Heart left ventricle (tissue), 16 donors: ENCODE measurements around the gene TUSC2. TPM values are rescaled to one million over a fixed set of nuclear protein-coding genes. Genes with fewer than 3 reads are reported as not detected.

ENCODE experiments used
- ATAC-seq, 4 donors: fragments of 200-7000 bp; cut with Tn5 transposase; one replicate each; pipeline ENCODE4 v1.9.1; 2020 to 2022; ENCODE audit warnings: moderate library complexity in 4 of 4, mild to moderate bottlenecking in 3 of 4, moderate number of reproducible peaks in 1 of 4
- DNase-seq, 5 donors: peaks; one replicate each; pipeline ENCODE4 v3.0.0-alpha.2; 2020
- H3K27ac ChIP-seq, 12 donors: fragments of 200-600 bp; sonication (generic) in 4 of 12; one replicate each; pipeline versions ENCODE4 v1.5.0 to v1.8.0; 2016 to 2022; ENCODE audit warnings: mild to moderate bottlenecking in 2 of 12
- H3K27me3 ChIP-seq, 9 donors: fragments of 200-600 bp; sonication (generic) in 2 of 9; one replicate each; pipeline versions ENCODE4 v1.5.1 to v1.8.0; 2016 to 2022; ENCODE audit warnings: mild to moderate bottlenecking in 3 of 9
- H3K36me3 ChIP-seq, 9 donors: fragments of 200-600 bp; sonication (generic) in 2 of 9; one replicate each; pipeline versions ENCODE4 v1.5.0 to v1.8.0; 2018 to 2022; ENCODE audit warnings: mild to moderate bottlenecking in 2 of 9
- H3K4me1 ChIP-seq, 12 donors: fragments of 200-600 bp; sonication (generic) in 4 of 12; one replicate each; pipeline versions ENCODE4 v1.5.0 to v1.8.0; 2016 to 2022; ENCODE audit warnings: mild to moderate bottlenecking in 3 of 12
- H3K4me3 ChIP-seq, 12 donors: fragments of 200-600 bp; sonication (generic) in 4 of 12; one replicate each; pipeline versions ENCODE4 v1.5.0 to v1.8.0; 2017 to 2022; ENCODE audit warnings: mild to moderate bottlenecking in 9 of 12, moderate library complexity in 4 of 12
- H3K9me3 ChIP-seq, 12 donors: fragments of 200-600 bp; sonication (generic) in 4 of 12; one replicate each; pipeline versions ENCODE4 v1.5.0 to v1.8.0; 2016 to 2022; ENCODE audit warnings: mild to moderate bottlenecking in 1 of 12
- POLR2A ChIP-seq, 2 donors: fragments of 450-650 bp; IDR thresholded peaks; one replicate each; pipeline ENCODE4 v1.6.1; 2017; ENCODE audit warnings: antibody characterized with exemption in 2 of 2, mild to moderate bottlenecking in 2 of 2, moderate library complexity in 2 of 2
- WGBS, 4 donors: extraction: QIAGEN DNeasy Blood & Tissue Kit in 2 of 4; methylation state at CpG; one replicate each; pipeline versions ENCODE4 v1.1.5 to v1.1.7; 2013 to 2018; 5-methylcytosine and 5-hydroxymethylcytosine counted together
- intact Hi-C, 10 donors: fragments of 100-400 bp; cut with DNase I; formaldehyde crosslinking; loops; one replicate each; pipeline versions ENCODE4 v1.11.1 to v1.14.2; 2022
- polyA plus RNA-seq, 2 donors: library from polyadenylated mRNA; stranded (reverse); fragments of 200-250 nt; gene quantifications; one replicate each; pipeline ENCODE4 v1.2.3, GENCODE V29; 2013
- total RNA-seq, 9 donors: library from RNA; depleted of rRNA in 2 of 9; stranded (reverse); fragments of >200 nt in 2 of 9; fragmentation: NEBNext Ultra II Directional in 3 of 9; extraction: Animal tissue kit (Norgen Biotek cat#: 25700) in 3 of 9; gene quantifications; one replicate each; pipeline versions ENCODE4 v1.1.0 to v1.2.4, GENCODE V29; 2016 to 2023
- TF ChIP-seq, protein P1 (sequence below), 12 donors: fragments of 200-600 bp; sonication (generic) in 4 of 12; IDR thresholded peaks; one replicate each; pipeline versions ENCODE4 v1.5.0 to v1.8.0; 2018 to 2022; ENCODE audit warnings: antibody characterized with exemption in 12 of 12, mild to moderate bottlenecking in 5 of 12
- donor health status: ischemic (EF 13 %, LVEDD 7.1; RV severe dilation, severe dysfunction).
- donor health status: healthy with polysubstance abuse.
- donor health status: DM: no; HTN: yes; CAD: no.
- donor health status: DM: no; HTN: no; CAD: no.
- donor health status: ischemic (EF 25% LVEDD 6.9; RV normal size, moderate dysfunction).
- donor health status: ischemic (EF 25% LVEDD 5.7; RV mildly dilated, moderate dysfunction).
- donor health status: healthy.
- donor health status: DM: yes; HTN: yes; CAD: no.
- donor health status: ischemic (EF 35%, LVEDD 5.7; RV mildly dilated, moderate dysfunction).
- donor health status: nonischemic (EF 11% LVEDD 7.7; RV severe dilation, severe dysfunction).
- donor health status: DM: yes; HTN: yes; CAD: no.
- donor health status: PGD.
- donor health status: ischemic (EF 29% LVEDD 5.4; RV normal size, mild dysfunction).
- donor health status: nonischemic (EF 23%, LVEDD 6.1; RV moderate dilation, normal function).

TUSC2 gene
- total and polyA plus RNA-seq, 11 donors: 24.5 to 68.1 (median 29.0) TPM

DNA sequence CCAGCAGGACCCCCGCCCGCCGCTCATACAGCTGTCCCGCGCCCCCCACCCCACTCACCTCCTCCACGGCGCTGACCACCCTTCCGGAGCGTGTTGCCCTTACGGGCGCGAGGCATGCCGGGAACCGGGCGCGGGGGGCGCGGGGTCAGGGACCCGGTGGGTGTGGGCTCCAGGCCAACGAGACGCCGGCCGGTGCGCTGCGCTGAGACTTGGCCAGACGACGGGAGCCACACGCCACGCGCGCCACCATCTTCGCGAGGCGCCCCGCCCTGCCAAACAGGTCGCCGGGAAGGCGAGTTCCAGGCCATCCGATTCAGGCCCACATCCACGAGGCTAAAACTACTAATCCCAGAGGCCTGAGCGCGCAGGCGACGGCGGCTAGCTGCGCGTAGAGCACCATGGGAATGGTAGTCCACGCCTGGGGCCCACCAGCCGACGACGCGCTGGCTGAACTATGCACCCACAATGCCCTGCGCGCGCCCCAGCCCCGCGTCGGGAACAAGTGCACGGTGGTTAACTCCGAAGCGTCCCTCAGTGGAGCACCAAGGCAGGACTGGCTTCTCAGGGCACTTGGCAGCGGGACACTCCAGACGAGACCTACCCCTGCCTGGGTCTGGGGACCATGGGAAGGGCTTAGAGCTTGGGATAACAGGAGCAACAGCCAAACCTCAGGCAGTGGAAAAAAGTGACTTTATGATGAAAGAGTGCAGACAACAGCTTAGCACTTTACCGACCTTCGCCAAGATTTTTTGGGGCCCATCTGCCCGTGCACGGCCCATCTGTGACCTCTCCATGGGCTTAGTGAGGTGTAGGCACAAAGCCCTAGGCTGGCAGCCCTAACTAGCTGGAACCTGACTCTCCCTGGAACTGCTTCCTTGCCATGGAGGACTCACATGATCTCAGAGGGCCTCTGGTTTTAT lies 35.6 kb downstream of the TUSC2 start, which contains the start of gene IFRD2:
Gene IFRD2, minus strand, starts transcription at position 271 of the 920 bp plus-strand sequence. Its CDS starts 155 bp downstream, at position 116.
- WGBS, 4 donors: 1% methylated on average over 19 to 67 of the region's 67 CpGs
- H3K9me3 ChIP-seq: no peaks in the 10 kb centered on the region
- H3K27ac ChIP-seq: peak within 1 kb of the TSS; percentile 69 to 96 (median 90)
- intact Hi-C loops: loop anchor here in 2 of 10 donors (5.0 to 10.0 kb wide), 2 partner anchors 35 to 358 kb away; partner anchors contain the start of gene TUSC2 (in 1 of the 2)
- ATAC-seq (peak; percentile 94 to 97 (median 94)), DNase-seq (peak; percentile 98 to 99 (median 98))
- H3K36me3 ChIP-seq: peaks cover 3 to 37% (median 27%) of the 10 kb centered on the region in 9 donors
- peak within 1 kb of the TSS; percentile 69 to 99 (median 90) for H3K4me3 ChIP-seq
- TF ChIP-seq, protein P1, sequence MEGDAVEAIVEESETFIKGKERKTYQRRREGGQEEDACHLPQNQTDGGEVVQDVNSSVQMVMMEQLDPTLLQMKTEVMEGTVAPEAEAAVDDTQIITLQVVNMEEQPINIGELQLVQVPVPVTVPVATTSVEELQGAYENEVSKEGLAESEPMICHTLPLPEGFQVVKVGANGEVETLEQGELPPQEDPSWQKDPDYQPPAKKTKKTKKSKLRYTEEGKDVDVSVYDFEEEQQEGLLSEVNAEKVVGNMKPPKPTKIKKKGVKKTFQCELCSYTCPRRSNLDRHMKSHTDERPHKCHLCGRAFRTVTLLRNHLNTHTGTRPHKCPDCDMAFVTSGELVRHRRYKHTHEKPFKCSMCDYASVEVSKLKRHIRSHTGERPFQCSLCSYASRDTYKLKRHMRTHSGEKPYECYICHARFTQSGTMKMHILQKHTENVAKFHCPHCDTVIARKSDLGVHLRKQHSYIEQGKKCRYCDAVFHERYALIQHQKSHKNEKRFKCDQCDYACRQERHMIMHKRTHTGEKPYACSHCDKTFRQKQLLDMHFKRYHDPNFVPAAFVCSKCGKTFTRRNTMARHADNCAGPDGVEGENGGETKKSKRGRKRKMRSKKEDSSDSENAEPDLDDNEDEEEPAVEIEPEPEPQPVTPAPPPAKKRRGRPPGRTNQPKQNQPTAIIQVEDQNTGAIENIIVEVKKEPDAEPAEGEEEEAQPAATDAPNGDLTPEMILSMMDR (IDR thresholded peaks at IDR 0.05): peak in 2 of 12 donors; percentile 4 to 17
- peak; percentile 24 to 64 for TF ChIP-seq POLR2A (IDR thresholded peaks at IDR 0.05)
- peaks cover 4 to 43% (median 27%) of the 10 kb centered on the region in 12 donors for H3K4me1 ChIP-seq
- H3K27me3 ChIP-seq: no peaks in the 10 kb centered on the region

DNA sequence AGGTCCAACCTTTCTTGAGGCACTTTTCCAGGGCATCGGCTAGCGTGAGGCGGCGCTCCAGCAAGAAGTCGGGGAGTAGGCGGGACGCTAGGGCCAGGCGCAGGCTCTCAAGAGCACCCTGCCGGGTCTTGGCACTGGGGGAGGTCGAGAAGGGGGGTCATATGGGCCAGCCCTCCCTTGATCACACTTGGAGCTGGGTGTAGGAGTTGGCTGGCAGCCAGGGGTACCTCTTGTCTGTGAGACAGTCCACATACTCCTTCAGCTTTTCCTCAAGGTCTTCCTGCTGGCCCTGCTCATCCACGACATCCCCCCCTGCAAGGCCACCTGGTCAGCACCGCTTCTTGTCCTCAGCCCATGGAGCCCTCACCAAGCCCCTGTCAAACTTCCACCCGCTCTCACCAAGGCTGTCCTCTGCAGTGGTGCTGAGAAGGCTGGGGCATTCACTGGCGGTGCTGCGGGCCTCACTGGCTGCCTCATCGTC lies 37.8 kb downstream of the TUSC2 start:
- Histone ChIP-seq H3K4me3 (no peak overlapping the region), H3K27ac (no peak overlapping the region), H3K9me3 (no peaks in the 10 kb centered on the region), H3K4me1 (peaks cover 4 to 62% (median 38%) of the 10 kb centered on the region in 12 donors), H3K36me3 (peaks cover 3 to 45% (median 31%) of the 10 kb centered on the region in 9 donors), H3K27me3 (no peaks in the 10 kb centered on the region)
- DNase-seq (peak in 3 of 5 donors; percentile 27 to 58 (median 44)), ATAC-seq (no peak)
- TF ChIP-seq, protein P1 (IDR thresholded peaks at IDR 0.05): no peak
- TF ChIP-seq POLR2A (IDR thresholded peaks at IDR 0.05): no peak
- intact Hi-C loops: loop anchor here in 2 of 10 donors (5.0 to 10.0 kb wide), 2 partner anchors 37 to 355 kb away; partner anchors contain the start of gene TUSC2 (in 1 of the 2)
- WGBS, 4 donors: 85 to 92% (median 87%) methylated on average over 12 to 16 of the region's 16 CpGs

DNA sequence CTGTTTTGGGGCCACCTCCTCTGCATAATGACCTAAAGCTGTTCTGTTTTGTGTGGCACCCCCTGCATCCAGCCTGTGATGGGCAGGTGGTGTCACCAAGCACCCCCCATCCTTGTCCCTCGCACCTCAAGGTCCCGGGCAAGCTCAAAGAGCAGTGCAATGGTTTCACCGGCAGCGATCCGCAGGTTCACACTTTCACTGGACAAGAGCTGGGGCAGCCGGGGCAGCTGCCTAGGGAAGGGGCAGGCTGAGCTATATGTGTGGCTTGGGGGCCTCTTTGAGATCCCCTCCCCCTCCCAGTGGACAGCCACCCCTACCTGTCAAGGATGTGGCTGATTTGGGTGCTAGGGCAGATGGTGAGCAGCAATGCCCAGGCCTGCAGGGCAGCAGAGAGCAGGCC lies 38.9 kb downstream of the TUSC2 start:
- Histone ChIP-seq H3K4me1 (peaks cover 4 to 65% (median 38%) of the 10 kb centered on the region in 12 donors), H3K4me3 (no peak overlapping the region), H3K27me3 (no peaks in the 10 kb centered on the region), H3K9me3 (no peaks in the 10 kb centered on the region), H3K27ac (peak overlapping the region in 2 of 12 donors; percentile 80 to 81), H3K36me3 (peaks cover 3 to 45% (median 31%) of the 10 kb centered on the region in 9 donors)
- WGBS, 4 donors: 92 to 95% (median 93%) methylated on average over 5 to 6 of the region's 6 CpGs
- intact Hi-C loops: no loop called here
- DNase-seq: peak in 1 of 5 donors; percentile 52
- ATAC-seq: no peak
- TF ChIP-seq, protein P1 (IDR thresholded peaks at IDR 0.05): no peak
- TF ChIP-seq POLR2A (IDR thresholded peaks at IDR 0.05): no peak
